Muscle of arm (tissue), 12 donors: ENCODE measurements around the gene MRM3. TPM values are rescaled to one million over a fixed set of nuclear protein-coding genes. Genes with fewer than 3 reads are reported as not detected.
A peak's percentile ranks its signal among the peaks of the same experiment; 100 is the strongest.
"Not testable (repeated sequence)": the region's sequence is repeated elsewhere in the genome, so short reads cannot be mapped to it uniquely, and the experiment has no call there.

Experiments
- DNase-seq: peaks from one replicate; pipeline ENCODE4 v3.0.0-alpha.2; 2013
- polyA plus RNA-seq, 12 donors: library from polyadenylated mRNA; unstranded; fragments of 120-200 nt; gene quantifications; one replicate each; pipeline ENCODE4 v1.2.1, GENCODE V29; 2013; ENCODE audit not compliant: insufficient read length in 12 of 12

Gene MRM3
- polyA plus RNA-seq, 12 donors: 10.9 to 20.0 (median 12.7) TPM; not detected in 1

GRCh38 chr17:814371-814770 lies 32.2 kb downstream of the MRM3 start:
- DNase-seq: no peak

GRCh38 chr17:819251-819650 lies 37.1 kb downstream of the MRM3 start:
- no peak for DNase-seq

- no peak for DNase-seq
Observed at GRCh38 chr17:823501-823902, 41.3 kb downstream of the MRM3 start.

GRCh38 chr17:824378-824777 lies 42.2 kb downstream of the MRM3 start:
- no peak for DNase-seq

- no peak for DNase-seq
Observed at GRCh38 chr17:825216-825615, 43.1 kb downstream of the MRM3 start.

GRCh38 chr17:826778-827177 lies 44.6 kb downstream of the MRM3 start:
- no peak for DNase-seq

GRCh38 chr17:828761-829160 lies 46.6 kb downstream of the MRM3 start:
- DNase-seq: no peak

GRCh38 chr17:829614-830013 lies 47.5 kb downstream of the MRM3 start:
- not testable (repeated sequence) for DNase-seq

- DNase-seq: no peak
Observed at GRCh38 chr17:830381-830780, 48.2 kb downstream of the MRM3 start.

- DNase-seq: no peak
Observed at GRCh38 chr17:830950-831349, 48.8 kb downstream of the MRM3 start.

- no peak for DNase-seq
Observed at GRCh38 chr17:834136-834535, 52.0 kb downstream of the MRM3 start.

GRCh38 chr17:835263-835662 lies 53.1 kb downstream of the MRM3 start:
- peak; percentile 69 for DNase-seq

- not testable (repeated sequence) for DNase-seq
Observed at GRCh38 chr17:835721-836120, 53.6 kb downstream of the MRM3 start.

GRCh38 chr17:836151-836550 lies 54.0 kb downstream of the MRM3 start:
- DNase-seq: no peak

- no peak for DNase-seq
Observed at GRCh38 chr17:838486-838885, 56.3 kb downstream of the MRM3 start.

GRCh38 chr17:841313-841712 lies 59.2 kb downstream of the MRM3 start:
- no peak for DNase-seq

Other genes starting within 250 kb of the MRM3 start
- gene VPS53, start 67.5 kb upstream of the MRM3 start, polyA plus RNA-seq: 10 to 100 TPM in 11 of 12 donors, not detected in 1; 15.7 to 39.5 (median 21.5) TPM
- gene TLCD3A, start 49.8 kb upstream of the MRM3 start, polyA plus RNA-seq: 10 to 100 TPM in 10 of 12 donors, 1 to 10 TPM in 1, not detected in 1; 5.4 to 25.7 (median 16.3) TPM
- gene GEMIN4, start 30.1 kb upstream of the MRM3 start, polyA plus RNA-seq: 10 to 100 TPM in 11 of 12 donors, not detected in 1; 12.5 to 24.4 (median 14.5) TPM
- gene GLOD4, start 73 bp upstream of the MRM3 start, polyA plus RNA-seq: 10 to 100 TPM in 11 of 12 donors, not detected in 1; 44.0 to 67.6 (median 57.7) TPM
- 10 to 100 TPM in 11 of 12 donors, not detected in 1; 46.4 to 92.7 (median 52.4) TPM for gene NXN, start 197.4 kb downstream of the MRM3 start, polyA plus RNA-seq
- gene TIMM22, start 214.8 kb downstream of the MRM3 start, polyA plus RNA-seq: 10 to 100 TPM in 11 of 12 donors, not detected in 1; 11.3 to 17.8 (median 14.2) TPM